SK-N-SH treated with all-trans-retinoic acid at 6 μM for 48 hours (cell line): ENCODE results near the gene HSD17B8.

Experiments used
- PPARA ChIP-seq: fragments of 250-450 bp; sonication (Bioruptor Pico); IDR thresholded peaks from 2 replicates; pipeline ENCODE4 v1.5.0; 2020; ENCODE audit warnings: mild to moderate bottlenecking, borderline replicate concordance
- ZFP3 ChIP-seq: fragments of 250-450 bp; sonication (Bioruptor Pico); IDR thresholded peaks from 2 replicates; pipeline ENCODE4 v1.5.0; 2020; ENCODE audit warnings: mild to moderate bottlenecking, moderate library complexity

DNA sequence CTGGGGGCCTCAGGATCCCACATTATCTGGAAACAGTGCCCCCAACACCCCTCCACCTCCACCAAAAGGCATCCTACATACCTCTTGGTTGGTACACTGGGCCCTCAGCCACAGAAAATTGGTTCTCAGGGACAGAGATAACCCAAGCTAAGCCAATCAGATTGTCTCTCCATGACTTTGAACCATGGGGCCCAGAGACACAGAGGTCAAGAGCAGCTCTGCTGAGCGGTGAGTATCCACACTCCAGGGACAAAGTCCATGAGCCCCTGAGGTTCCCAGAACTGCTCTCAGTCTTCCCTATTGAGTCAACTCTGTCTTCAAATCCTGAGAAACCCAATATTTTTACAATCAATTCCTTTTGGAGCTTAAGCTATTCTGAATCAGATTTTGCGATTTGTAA lies 47.5 kb upstream of the HSD17B8 start:
- TF ChIP-seq PPARA (CRISPR knock-in tag) (no peak), ZFP3 (no peak)
